ENCODE measurements around the gene SLC25A21. TPM values are rescaled to one million over a fixed set of nuclear protein-coding genes. Genes with fewer than 3 reads are reported as not detected.

The SLC25A21 gene
- total and polyA plus RNA-seq, 2 experiments from 2014 or later = 10.6 to 12.1 TPM

- Mint-ChIP-seq H3K36me3 (ENCODE audit: low read depth) (no peaks in the 10 kb centered on the region), H3K4me1 (peaks cover 13% of the 10 kb centered on the region; the same call in 2 of the 3 replicates), H3K27me3 (ENCODE audit: insufficient read depth, low read depth, poor library complexity) (peaks cover 7% of the 10 kb centered on the region), H3K4me3 (peak overlapping the region; percentile 83), H3K9me3 (no peaks in the 10 kb centered on the region), H3K27ac (peak overlapping the region; percentile 93; the same call in 1 of the 2 replicates)
- Histone ChIP-seq H4K20me1 (replicated peaks; ENCODE audit: insufficient read depth) (peaks cover 8% of the 10 kb centered on the region; the same call in 1 of the 2 replicates), H3F3A (replicated peaks; ENCODE audit: low read depth) (no peaks in the 10 kb centered on the region), H3K36me3 (ENCODE audit: insufficient read depth) (no peaks in the 10 kb centered on the region), H3K27ac (ENCODE audit: low read depth) (peak overlapping the region; percentile 23; the same call in 1 of the 2 replicates), H3K4me2 (peak overlapping the region; percentile 94), H3K4me1 (ENCODE audit: insufficient read depth) (peaks cover 25% of the 10 kb centered on the region), H2AFZ (peak overlapping the region; percentile 100), H3K9me2 (ENCODE audit: insufficient read depth) (0 out of 2 replicates have a peak, but pooled peaks cover 2% of the 10 kb centered on the region), H3K79me2 (replicated peaks; ENCODE audit: insufficient read depth) (peaks cover 30% of the 10 kb centered on the region), H3K27me3 (ENCODE audit: insufficient read depth) (0 out of 2 replicates have a peak, but pooled peaks cover 4% of the 10 kb centered on the region), H3K4me3 (peak overlapping the region; percentile 95)
- no peak for ATAC-seq
- TF ChIP-seq, protein P1, sequence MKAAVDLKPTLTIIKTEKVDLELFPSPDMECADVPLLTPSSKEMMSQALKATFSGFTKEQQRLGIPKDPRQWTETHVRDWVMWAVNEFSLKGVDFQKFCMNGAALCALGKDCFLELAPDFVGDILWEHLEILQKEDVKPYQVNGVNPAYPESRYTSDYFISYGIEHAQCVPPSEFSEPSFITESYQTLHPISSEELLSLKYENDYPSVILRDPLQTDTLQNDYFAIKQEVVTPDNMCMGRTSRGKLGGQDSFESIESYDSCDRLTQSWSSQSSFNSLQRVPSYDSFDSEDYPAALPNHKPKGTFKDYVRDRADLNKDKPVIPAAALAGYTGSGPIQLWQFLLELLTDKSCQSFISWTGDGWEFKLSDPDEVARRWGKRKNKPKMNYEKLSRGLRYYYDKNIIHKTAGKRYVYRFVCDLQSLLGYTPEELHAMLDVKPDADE (IDR thresholded peaks at IDR 0.05) = no peak
- TF ChIP-seq POLR2AphosphoS5 (IDR thresholded peaks at IDR 0.05; ENCODE audit: low read depth) (no peak), ZNF331 (CRISPR knock-in tag; IDR thresholded peaks at IDR 0.05; ENCODE audit: low read depth) (no peak), EZH2 (IDR thresholded peaks at IDR 0.05; ENCODE audit: low read depth, unreplicated experiment) (no peak), EZH2phosphoT487 (IDR thresholded peaks at IDR 0.05; ENCODE audit: unreplicated experiment) (no peak), JUNB (IDR thresholded peaks at IDR 0.05; ENCODE audit: unreplicated experiment) (no peak), STAT1 (IDR thresholded peaks at IDR 0.05; ENCODE audit: unreplicated experiment) (no peak), ZNF114 (CRISPR knock-in tag; IDR thresholded peaks at IDR 0.05) (no peak), NANOG (IDR thresholded peaks at IDR 0.05; ENCODE audit: borderline replicate concordance) (no peak)
- TF ChIP-seq, protein P2, sequence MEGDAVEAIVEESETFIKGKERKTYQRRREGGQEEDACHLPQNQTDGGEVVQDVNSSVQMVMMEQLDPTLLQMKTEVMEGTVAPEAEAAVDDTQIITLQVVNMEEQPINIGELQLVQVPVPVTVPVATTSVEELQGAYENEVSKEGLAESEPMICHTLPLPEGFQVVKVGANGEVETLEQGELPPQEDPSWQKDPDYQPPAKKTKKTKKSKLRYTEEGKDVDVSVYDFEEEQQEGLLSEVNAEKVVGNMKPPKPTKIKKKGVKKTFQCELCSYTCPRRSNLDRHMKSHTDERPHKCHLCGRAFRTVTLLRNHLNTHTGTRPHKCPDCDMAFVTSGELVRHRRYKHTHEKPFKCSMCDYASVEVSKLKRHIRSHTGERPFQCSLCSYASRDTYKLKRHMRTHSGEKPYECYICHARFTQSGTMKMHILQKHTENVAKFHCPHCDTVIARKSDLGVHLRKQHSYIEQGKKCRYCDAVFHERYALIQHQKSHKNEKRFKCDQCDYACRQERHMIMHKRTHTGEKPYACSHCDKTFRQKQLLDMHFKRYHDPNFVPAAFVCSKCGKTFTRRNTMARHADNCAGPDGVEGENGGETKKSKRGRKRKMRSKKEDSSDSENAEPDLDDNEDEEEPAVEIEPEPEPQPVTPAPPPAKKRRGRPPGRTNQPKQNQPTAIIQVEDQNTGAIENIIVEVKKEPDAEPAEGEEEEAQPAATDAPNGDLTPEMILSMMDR (conservative IDR thresholded peaks at IDR 0.05; ENCODE audit: low read depth in 2 of 2) = no peak
- TF ChIP-seq, protein P3, sequence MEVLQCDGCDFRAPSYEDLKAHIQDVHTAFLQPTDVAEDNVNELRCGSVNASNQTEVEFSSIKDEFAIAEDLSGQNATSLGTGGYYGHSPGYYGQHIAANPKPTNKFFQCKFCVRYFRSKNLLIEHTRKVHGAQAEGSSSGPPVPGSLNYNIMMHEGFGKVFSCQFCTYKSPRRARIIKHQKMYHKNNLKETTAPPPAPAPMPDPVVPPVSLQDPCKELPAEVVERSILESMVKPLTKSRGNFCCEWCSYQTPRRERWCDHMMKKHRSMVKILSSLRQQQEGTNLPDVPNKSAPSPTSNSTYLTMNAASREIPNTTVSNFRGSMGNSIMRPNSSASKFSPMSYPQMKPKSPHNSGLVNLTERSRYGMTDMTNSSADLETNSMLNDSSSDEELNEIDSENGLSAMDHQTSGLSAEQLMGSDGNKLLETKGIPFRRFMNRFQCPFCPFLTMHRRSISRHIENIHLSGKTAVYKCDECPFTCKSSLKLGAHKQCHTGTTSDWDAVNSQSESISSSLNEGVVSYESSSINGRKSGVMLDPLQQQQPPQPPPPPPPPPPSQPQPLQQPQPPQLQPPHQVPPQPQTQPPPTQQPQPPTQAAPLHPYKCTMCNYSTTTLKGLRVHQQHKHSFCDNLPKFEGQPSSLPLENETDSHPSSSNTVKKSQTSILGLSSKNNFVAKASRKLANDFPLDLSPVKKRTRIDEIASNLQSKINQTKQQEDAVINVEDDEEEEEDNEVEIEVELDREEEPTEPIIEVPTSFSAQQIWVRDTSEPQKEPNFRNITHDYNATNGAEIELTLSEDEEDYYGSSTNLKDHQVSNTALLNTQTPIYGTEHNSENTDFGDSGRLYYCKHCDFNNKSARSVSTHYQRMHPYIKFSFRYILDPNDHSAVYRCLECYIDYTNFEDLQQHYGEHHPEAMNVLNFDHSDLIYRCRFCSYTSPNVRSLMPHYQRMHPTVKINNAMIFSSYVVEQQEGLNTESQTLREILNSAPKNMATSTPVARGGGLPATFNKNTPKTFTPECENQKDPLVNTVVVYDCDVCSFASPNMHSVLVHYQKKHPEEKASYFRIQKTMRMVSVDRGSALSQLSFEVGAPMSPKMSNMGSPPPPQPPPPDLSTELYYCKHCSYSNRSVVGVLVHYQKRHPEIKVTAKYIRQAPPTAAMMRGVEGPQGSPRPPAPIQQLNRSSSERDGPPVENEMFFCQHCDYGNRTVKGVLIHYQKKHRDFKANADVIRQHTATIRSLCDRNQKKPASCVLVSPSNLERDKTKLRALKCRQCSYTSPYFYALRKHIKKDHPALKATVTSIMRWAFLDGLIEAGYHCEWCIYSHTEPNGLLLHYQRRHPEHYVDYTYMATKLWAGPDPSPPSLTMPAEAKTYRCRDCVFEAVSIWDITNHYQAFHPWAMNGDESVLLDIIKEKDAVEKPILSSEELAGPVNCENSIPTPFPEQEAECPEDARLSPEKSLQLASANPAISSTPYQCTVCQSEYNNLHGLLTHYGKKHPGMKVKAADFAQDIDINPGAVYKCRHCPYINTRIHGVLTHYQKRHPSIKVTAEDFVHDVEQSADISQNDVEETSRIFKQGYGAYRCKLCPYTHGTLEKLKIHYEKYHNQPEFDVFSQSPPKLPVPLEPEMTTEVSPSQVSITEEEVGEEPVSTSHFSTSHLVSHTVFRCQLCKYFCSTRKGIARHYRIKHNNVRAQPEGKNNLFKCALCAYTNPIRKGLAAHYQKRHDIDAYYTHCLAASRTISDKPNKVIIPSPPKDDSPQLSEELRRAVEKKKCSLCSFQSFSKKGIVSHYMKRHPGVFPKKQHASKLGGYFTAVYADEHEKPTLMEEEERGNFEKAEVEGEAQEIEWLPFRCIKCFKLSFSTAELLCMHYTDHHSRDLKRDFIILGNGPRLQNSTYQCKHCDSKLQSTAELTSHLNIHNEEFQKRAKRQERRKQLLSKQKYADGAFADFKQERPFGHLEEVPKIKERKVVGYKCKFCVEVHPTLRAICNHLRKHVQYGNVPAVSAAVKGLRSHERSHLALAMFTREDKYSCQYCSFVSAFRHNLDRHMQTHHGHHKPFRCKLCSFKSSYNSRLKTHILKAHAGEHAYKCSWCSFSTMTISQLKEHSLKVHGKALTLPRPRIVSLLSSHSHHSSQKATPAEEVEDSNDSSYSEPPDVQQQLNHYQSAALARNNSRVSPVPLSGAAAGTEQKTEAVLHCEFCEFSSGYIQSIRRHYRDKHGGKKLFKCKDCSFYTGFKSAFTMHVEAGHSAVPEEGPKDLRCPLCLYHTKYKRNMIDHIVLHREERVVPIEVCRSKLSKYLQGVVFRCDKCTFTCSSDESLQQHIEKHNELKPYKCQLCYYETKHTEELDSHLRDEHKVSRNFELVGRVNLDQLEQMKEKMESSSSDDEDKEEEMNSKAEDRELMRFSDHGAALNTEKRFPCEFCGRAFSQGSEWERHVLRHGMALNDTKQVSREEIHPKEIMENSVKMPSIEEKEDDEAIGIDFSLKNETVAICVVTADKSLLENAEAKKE (CRISPR knock-in tag; IDR thresholded peaks at IDR 0.05) = no peak
- TF ChIP-seq, protein P4, sequence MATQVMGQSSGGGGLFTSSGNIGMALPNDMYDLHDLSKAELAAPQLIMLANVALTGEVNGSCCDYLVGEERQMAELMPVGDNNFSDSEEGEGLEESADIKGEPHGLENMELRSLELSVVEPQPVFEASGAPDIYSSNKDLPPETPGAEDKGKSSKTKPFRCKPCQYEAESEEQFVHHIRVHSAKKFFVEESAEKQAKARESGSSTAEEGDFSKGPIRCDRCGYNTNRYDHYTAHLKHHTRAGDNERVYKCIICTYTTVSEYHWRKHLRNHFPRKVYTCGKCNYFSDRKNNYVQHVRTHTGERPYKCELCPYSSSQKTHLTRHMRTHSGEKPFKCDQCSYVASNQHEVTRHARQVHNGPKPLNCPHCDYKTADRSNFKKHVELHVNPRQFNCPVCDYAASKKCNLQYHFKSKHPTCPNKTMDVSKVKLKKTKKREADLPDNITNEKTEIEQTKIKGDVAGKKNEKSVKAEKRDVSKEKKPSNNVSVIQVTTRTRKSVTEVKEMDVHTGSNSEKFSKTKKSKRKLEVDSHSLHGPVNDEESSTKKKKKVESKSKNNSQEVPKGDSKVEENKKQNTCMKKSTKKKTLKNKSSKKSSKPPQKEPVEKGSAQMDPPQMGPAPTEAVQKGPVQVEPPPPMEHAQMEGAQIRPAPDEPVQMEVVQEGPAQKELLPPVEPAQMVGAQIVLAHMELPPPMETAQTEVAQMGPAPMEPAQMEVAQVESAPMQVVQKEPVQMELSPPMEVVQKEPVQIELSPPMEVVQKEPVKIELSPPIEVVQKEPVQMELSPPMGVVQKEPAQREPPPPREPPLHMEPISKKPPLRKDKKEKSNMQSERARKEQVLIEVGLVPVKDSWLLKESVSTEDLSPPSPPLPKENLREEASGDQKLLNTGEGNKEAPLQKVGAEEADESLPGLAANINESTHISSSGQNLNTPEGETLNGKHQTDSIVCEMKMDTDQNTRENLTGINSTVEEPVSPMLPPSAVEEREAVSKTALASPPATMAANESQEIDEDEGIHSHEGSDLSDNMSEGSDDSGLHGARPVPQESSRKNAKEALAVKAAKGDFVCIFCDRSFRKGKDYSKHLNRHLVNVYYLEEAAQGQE (IDR thresholded peaks at IDR 0.05; ENCODE audit: unreplicated experiment) = no peak
- no peak for DNase-seq (ENCODE audit: low spot score)
Observed at GRCh38 chr14:37196604-37197420, 24.4 kb upstream of the SLC25A21 start.

Data from GM23338 (cell line).